Left forelimb (tissue), 1 donor: ENCODE measurements around the gene CAPN7.

Experiments
- DNase-seq: peaks from one replicate; pipeline ENCODE4 v3.0.0-alpha.2; 2018; ENCODE audit warnings: low spot score

The CAPN7 gene

GRCh38 chr3:15276028-15276724 is 70.1 kb downstream of the CAPN7 start:
- no peak for DNase-seq

DNA sequence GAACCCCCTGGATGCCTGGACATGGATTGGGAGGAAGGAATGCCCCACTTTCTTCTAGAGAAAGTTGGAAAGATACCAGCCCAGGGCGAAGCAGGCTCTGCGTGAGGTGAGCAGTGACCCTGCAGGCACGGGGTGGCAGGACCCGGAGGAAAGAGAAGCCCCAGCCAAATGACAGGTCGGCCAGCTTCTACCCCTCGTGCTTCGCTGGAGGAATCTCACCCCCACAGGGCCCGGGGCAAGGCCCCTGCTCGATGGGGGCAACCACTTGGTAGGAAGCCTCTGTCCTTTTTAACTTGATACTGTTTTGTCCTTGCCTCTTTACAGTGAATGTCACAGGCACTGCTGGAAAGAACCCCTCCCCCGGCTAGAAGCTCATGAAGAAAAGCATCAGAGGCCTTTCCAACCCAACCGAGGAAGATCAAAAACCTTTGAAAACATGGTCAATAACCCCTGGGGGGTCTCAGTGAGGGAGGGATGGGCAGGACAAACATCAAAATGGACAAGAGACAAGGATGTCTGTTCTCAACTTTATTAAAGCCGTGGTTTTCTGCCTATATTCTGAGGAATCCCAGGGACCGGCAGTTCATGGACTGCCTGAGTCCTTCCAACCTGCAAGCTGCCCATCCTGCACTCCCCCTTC is 71.9 kb downstream of the CAPN7 start:
- no peak for DNase-seq

DNA sequence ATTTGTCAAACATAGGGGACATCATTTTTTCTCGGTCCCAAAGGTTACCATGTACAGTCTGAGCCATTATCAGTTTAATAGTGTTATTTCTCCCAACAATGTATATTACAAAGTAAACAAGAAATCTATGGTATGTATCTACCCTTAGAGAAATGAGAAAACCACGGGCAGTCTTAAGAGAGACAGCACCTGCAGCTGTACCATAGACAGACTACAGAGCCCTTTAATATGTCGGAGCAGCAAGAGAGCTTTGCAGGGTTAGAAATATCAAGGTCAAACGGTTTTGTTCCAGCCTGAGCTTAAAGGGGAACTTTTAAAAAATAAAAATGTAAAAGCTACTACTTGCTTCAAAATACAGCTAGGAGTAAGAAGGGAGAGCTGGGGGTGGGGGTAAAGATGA is 73.2 kb downstream of the CAPN7 start:
- DNase-seq = no peak

DNA sequence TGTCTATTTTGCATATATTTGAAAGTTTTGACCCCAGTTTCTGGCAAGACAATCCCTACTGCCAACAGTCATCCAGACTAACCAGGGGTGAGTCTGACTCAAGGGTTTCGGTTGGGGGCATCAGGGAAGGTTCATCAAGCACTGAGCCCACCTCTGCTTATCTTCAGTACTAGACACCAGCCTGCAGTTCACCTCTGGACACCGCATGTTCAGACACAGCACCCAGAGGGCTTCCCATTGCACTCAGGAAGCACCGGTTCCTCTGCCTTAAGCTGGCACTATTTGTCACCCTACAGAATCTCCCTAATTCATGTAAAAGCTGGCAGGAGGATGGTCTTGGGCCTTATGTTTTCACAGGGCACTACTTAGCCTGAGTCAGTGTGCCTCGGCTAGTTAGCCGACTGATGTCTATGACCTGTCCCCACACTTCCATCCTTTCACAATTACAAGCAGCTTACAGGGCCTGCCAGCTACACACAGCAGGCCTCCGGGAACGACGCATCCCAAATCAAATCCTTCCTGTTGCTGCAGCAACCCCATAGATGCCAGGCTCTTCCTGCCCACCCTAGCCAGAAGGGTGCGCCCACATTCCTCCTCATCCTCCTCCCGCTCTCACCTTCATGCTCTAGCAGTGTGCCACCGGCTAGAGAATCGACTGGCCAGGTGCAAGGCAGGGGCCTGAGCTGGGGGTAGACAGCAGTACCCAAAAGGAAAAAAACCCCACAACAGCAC is 73.8 kb downstream of the CAPN7 start:
- no peak for DNase-seq

GRCh38 chr3:15280853-15281532 is 74.9 kb downstream of the CAPN7 start:
- no peak for DNase-seq

- no peak for DNase-seq
Measured at GRCh38 chr3:15281817-15282216, 75.8 kb downstream of the CAPN7 start.

GRCh38 chr3:15283702-15284101 is 77.7 kb downstream of the CAPN7 start:
- no peak for DNase-seq

GRCh38 chr3:15284121-15284889 is 78.3 kb downstream of the CAPN7 start:
- DNase-seq = no peak

GRCh38 chr3:15286022-15286421 is 80.0 kb downstream of the CAPN7 start:
- no peak for DNase-seq

GRCh38 chr3:15287565-15288330 is 81.7 kb downstream of the CAPN7 start:
- no peak for DNase-seq

GRCh38 chr3:15288331-15289035 is 82.4 kb downstream of the CAPN7 start:
- no peak for DNase-seq

DNA sequence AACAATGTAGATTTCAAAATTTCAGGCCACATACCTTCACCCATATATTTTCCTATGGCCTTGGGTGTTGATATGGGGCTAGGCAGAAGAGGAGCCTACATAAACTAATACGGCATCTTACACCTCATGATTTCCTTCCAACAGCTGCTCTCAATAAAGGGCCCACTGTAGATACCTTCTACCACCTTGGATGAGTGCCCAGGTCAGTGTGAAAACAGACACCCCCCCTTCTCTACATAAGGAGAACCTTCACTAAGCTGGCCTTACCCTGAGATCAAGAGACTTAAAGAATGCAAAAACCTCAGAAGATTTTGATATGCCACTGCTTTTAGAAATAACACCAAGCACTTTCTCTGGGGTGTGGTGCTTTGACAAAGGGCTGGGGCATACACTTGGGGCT is 83.6 kb downstream of the CAPN7 start:
- DNase-seq = no peak

GRCh38 chr3:15290736-15291135 is 84.7 kb downstream of the CAPN7 start:
- no peak for DNase-seq

GRCh38 chr3:15291589-15292541 is 85.8 kb downstream of the CAPN7 start:
- no peak for DNase-seq

- no peak for DNase-seq
Measured at GRCh38 chr3:15292765-15293522, 86.9 kb downstream of the CAPN7 start.

DNA sequence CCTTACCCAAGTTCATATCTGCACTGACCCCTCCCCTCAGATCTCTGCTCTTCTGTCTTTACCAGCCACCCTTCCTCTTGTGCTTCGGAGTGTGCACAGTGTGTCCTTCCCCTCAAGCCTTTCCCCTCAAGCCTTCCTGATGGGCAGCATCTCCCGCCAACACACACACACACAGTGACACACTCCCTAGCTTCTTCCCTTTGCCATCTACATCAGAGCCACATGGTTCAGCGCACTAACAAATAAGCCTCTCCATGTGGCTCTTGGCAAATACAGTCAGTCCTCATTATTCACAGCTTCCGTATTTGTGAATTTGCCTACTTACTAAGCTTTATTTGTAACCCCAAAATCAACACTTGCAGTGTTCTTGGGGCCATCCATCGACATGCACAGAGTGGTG is 88.9 kb downstream of the CAPN7 start:
- no peak for DNase-seq

DNA sequence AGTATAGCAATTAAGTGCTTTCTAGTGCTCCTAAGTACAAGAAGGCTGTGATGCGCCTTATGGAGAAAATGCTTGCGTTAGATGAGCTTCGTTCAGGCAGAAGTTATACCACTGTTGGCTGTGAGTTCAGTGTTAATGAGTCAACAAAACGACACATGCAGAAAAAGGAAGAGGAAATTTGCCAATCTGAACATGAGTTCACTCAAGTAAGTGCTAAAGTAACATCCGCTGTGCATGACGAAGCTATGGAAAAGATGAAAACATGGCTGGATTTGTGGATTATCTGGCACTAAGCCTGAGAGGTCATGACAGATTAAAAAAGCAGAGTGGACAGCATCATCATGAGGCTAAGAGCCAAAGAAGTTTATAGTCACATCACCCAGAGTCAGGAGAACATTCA is 89.5 kb downstream of the CAPN7 start:
- no peak for DNase-seq

GRCh38 chr3:15297608-15298350 is 91.7 kb downstream of the CAPN7 start:
- DNase-seq = no peak
